HG03097 (cell line): ENCODE data around the gene ACADSB.

Source experiments
- ATAC-seq: cut with Tn5 transposase; IDR thresholded peaks from one replicate; pipeline ENCODE4 v1.9.1; 2021; ENCODE audit not compliant: unreplicated experiment, low FRiP score

ACADSB gene

GRCh38 chr10:123008355-123009104 lies at the start of gene ACADSB, which contains the start of gene IKZF5:
Gene ACADSB, plus strand, starts transcription at chr10:123009006. Its CDS starts 24 bp downstream, at chr10:123009030.
Gene IKZF5, minus strand, starts transcription at chr10:123008795. Its CDS starts 10,170 bp downstream, at chr10:122998625.
- ATAC-seq = peak; percentile 80

GRCh38 chr10:122962405-122962804 lies 46.4 kb upstream of the ACADSB start:
- no peak for ATAC-seq

- no peak for ATAC-seq
Measured at GRCh38 chr10:122966879-122967278, 41.9 kb upstream of the ACADSB start.

GRCh38 chr10:122968698-122969097 lies 40.1 kb upstream of the ACADSB start:
- no peak for ATAC-seq

- ATAC-seq = no peak
Measured at GRCh38 chr10:122974023-122974422, 34.8 kb upstream of the ACADSB start.

- no peak for ATAC-seq
Measured at GRCh38 chr10:122974543-122975064, 34.2 kb upstream of the ACADSB start.

- ATAC-seq = peak; percentile 93
Measured at GRCh38 chr10:122980209-122981065, 28.4 kb upstream of the ACADSB start, which contains the start of gene PSTK. Gene PSTK, plus strand, starts transcription at chr10:122980401. Its CDS starts 79 bp downstream, at chr10:122980480.

- no peak for ATAC-seq
Measured at GRCh38 chr10:122981066-122981464, 27.7 kb upstream of the ACADSB start.

- ATAC-seq = no peak
Measured at GRCh38 chr10:122983898-122984297, 24.9 kb upstream of the ACADSB start.

GRCh38 chr10:122984708-122985107 lies 24.1 kb upstream of the ACADSB start:
- no peak for ATAC-seq

- no peak for ATAC-seq
Measured at GRCh38 chr10:122986335-122986734, 22.5 kb upstream of the ACADSB start.

- ATAC-seq = no peak
Measured at GRCh38 chr10:122988501-122988900, 20.3 kb upstream of the ACADSB start.

GRCh38 chr10:122990278-122990677 lies 18.5 kb upstream of the ACADSB start:
- ATAC-seq = no peak

GRCh38 chr10:122992031-122992585 lies 16.7 kb upstream of the ACADSB start:
- no peak for ATAC-seq

GRCh38 chr10:122993797-122994336 lies 14.9 kb upstream of the ACADSB start:
- ATAC-seq = no peak

- no peak for ATAC-seq
Measured at GRCh38 chr10:122995936-122996335, 12.9 kb upstream of the ACADSB start.

- ATAC-seq = no peak
Measured at GRCh38 chr10:122997864-122998263, 10.9 kb upstream of the ACADSB start.

GRCh38 chr10:122998360-122998917 lies 10.4 kb upstream of the ACADSB start:
- no peak for ATAC-seq

GRCh38 chr10:122998934-122999333 lies 9.9 kb upstream of the ACADSB start:
- ATAC-seq = no peak

- no peak for ATAC-seq
Measured at GRCh38 chr10:122999347-122999746, 9.5 kb upstream of the ACADSB start.
